ENCODE results near the gene LMOD2. TPM values are rescaled to one million over a fixed set of nuclear protein-coding genes. Genes with fewer than 3 reads are reported as not detected.

LMOD2 gene
- total and polyA plus RNA-seq, 2 experiments from 2014 or later = not detected

- Histone ChIP-seq H2AFZ (no peak overlapping the region), H3K9me2 (ENCODE audit: insufficient read depth) (peaks cover 7% of the 10 kb centered on the region), H3K4me1 (ENCODE audit: insufficient read depth) (peaks cover 16% of the 10 kb centered on the region; the same call in 1 of the 2 replicates), H3K79me2 (replicated peaks; ENCODE audit: insufficient read depth) (no peaks in the 10 kb centered on the region), H4K20me1 (replicated peaks; ENCODE audit: insufficient read depth) (no peaks in the 10 kb centered on the region), H3K4me3 (no peak overlapping the region), H3F3A (replicated peaks; ENCODE audit: low read depth) (no peaks in the 10 kb centered on the region), H3K36me3 (ENCODE audit: insufficient read depth) (no peaks in the 10 kb centered on the region), H3K4me2 (no peak overlapping the region), H3K27me3 (ENCODE audit: insufficient read depth) (no peaks in the 10 kb centered on the region), H3K27ac (ENCODE audit: low read depth) (no peak overlapping the region)
- Mint-ChIP-seq H3K4me3 (no peak overlapping the region), H3K27ac (no peak overlapping the region), H3K9me3 (no peaks in the 10 kb centered on the region), H3K27me3 (ENCODE audit: insufficient read depth, low read depth, poor library complexity) (peaks cover 3% of the 10 kb centered on the region), H3K36me3 (ENCODE audit: low read depth) (no peaks in the 10 kb centered on the region; the same call in 2 of the 3 replicates), H3K4me1 (peaks cover 14% of the 10 kb centered on the region)
- TF ChIP-seq ZNF114 (CRISPR knock-in tag; IDR thresholded peaks at IDR 0.05) = no peak
- DNase-seq (ENCODE audit: low spot score) (no peak), ATAC-seq (no peak)
Measured at GRCh38 chr7:123657304-123657685, 1.6 kb downstream of the LMOD2 start.

- Histone ChIP-seq H3K4me3 (no peak overlapping the region), H3K9me2 (ENCODE audit: insufficient read depth) (peaks cover 9% of the 10 kb centered on the region), H3F3A (replicated peaks; ENCODE audit: low read depth) (no peaks in the 10 kb centered on the region), H3K79me2 (replicated peaks; ENCODE audit: insufficient read depth) (no peaks in the 10 kb centered on the region), H3K36me3 (ENCODE audit: insufficient read depth) (no peaks in the 10 kb centered on the region), H4K20me1 (replicated peaks; ENCODE audit: insufficient read depth) (no peaks in the 10 kb centered on the region), H3K4me1 (ENCODE audit: insufficient read depth) (peaks cover 18% of the 10 kb centered on the region; the same call in 1 of the 2 replicates), H2AFZ (0 out of 2 replicates have a peak overlapping the region, but pooled peaks have one; percentile 18), H3K27ac (ENCODE audit: low read depth) (no peak overlapping the region), H3K4me2 (no peak overlapping the region), H3K27me3 (ENCODE audit: insufficient read depth) (no peaks in the 10 kb centered on the region)
- no peaks in the 10 kb centered on the region; the same call in 2 of the 3 replicates for H3K36me3 Mint-ChIP-seq (ENCODE audit: low read depth)
- H3K27ac Mint-ChIP-seq = no peak overlapping the region
- H3K4me3 Mint-ChIP-seq = no peak overlapping the region
- no peaks in the 10 kb centered on the region for H3K9me3 Mint-ChIP-seq
- DNase-seq (ENCODE audit: low spot score) (no peak), ATAC-seq (no peak)
- peaks cover 6% of the 10 kb centered on the region for H3K27me3 Mint-ChIP-seq (ENCODE audit: insufficient read depth, low read depth, poor library complexity)
- TF ChIP-seq NANOG (IDR thresholded peaks at IDR 0.05; ENCODE audit: borderline replicate concordance) (no peak), ZNF114 (CRISPR knock-in tag; IDR thresholded peaks at IDR 0.05) (no peak), ZNF462 (CRISPR knock-in tag; IDR thresholded peaks at IDR 0.05) (no peak), EZH2 (IDR thresholded peaks at IDR 0.05; ENCODE audit: low read depth, unreplicated experiment) (no peak), POLR2AphosphoS5 (IDR thresholded peaks at IDR 0.05; ENCODE audit: low read depth) (no peak), ETS1 (IDR thresholded peaks at IDR 0.05) (no peak), CREB1 (CRISPR knock-in tag; IDR thresholded peaks at IDR 0.05; ENCODE audit: low read depth) (no peak), REST (IDR thresholded peaks at IDR 0.05; ENCODE audit: unreplicated experiment) (no peak), STAT1 (IDR thresholded peaks at IDR 0.05; ENCODE audit: unreplicated experiment) (no peak), ZNF331 (CRISPR knock-in tag; IDR thresholded peaks at IDR 0.05; ENCODE audit: low read depth) (no peak), JUNB (IDR thresholded peaks at IDR 0.05; ENCODE audit: unreplicated experiment) (no peak)
- H3K4me1 Mint-ChIP-seq = peaks cover 20% of the 10 kb centered on the region
Measured at GRCh38 chr7:123658023-123658422, 2.4 kb downstream of the LMOD2 start.
